Activated CD4-positive, alpha-beta T cell treated with anti-CD3 and anti-CD28 coated beads for 1 hour (primary cell): ENCODE results near the gene SPOCK3.
"Not testable (repeated sequence)": the region's sequence is repeated elsewhere in the genome, so short reads cannot be mapped to it uniquely, and the experiment has no call there.

Source experiments
- DNase-seq: peaks from one replicate; pipeline ENCODE4 v3.0.0-alpha.2; 2020

SPOCK3 gene

DNA sequence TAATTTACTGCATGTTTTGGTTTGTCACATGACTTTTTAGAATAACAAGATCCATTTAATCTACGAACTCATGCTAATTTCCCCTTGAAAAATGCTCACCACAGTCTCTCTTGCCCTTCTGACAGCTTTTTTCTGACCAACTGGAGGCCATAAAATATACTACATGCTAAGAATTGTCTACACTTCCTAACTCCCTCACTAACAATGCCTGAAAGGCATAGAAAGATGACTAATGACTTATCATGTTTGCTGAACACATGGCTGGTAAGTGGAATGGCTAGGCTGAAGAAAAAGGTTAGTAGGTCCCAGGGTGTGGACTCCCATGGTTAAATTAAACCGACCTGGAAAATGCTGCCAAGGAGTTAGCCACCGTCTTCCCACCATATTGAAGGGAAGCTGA is 309.9 kb downstream of the SPOCK3 start:
- no peak for DNase-seq

DNA sequence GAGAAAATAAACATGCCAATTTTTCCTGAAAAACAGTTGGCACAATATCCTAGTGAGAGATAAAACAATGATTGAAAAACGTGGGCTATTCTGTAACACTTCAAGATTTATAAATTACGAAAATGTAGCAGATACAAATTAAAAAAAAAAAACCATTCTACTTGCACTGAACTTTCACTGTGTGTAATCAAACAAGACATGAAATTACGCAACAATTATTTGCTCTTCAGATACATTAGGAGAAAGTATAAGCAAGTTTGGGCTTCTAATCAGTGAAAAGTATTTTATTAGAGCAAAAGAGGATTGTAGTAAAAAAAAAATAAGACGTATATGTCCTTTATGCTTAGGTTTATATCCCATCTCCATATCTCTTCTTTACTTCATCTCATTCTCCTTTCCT is 320.4 kb downstream of the SPOCK3 start:
- no peak for DNase-seq

DNA sequence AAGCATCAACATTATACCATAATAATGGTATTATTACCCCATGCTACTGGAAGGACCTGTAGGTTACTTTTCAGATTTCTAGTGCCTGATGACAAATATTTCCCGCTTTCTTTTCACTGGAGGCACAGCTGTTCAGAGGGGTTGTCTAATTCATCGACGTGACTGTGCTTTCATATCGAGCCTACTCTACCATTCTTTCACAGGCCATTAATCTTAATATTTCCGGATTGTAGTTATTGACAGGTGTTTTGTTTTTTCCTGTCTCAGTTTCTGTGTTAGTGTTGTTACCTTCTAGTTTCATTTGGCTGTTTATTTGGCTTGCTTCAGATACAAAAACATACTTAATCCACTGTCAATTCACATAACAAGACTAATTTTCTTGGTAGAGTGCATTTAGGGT is 330.9 kb downstream of the SPOCK3 start:
- DNase-seq = no peak

DNA sequence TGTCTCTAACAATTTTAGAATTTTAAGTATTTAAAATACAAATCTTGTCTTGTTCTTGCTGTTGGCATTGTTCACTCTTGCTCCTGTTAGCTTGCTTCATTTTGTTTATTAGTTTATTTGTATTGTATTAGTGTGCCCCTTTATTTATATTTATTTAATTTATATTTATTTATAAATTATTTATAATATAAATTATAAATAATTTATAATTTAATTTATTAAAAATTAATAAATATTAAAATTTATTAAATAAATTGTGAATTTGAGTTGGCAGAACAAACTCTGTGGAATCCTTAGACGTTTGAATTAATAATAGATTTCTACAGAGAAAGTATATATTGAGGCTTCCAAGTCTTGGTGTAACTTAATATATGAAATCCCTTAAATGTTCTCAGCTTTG is 331.4 kb downstream of the SPOCK3 start:
- no peak for DNase-seq

DNA sequence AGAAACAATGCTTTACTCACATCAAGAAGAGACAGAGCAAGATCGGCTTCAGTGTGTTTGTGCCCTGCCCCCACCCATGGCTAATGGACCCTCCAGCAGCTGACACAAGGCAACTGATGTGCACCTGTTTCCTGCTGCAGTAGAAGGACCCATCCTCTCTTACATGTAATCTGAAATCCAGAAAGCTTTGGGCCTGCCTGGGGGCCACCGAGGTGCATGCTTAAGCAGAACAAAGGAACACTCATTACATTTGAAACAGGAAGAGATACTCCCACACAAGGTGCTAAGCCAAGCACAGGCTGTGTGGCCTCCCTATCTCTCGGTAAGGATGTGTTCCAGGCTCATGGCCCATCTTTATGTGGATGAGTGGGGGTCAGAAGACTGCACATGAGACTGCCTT is 338.0 kb downstream of the SPOCK3 start:
- DNase-seq = no peak

DNA sequence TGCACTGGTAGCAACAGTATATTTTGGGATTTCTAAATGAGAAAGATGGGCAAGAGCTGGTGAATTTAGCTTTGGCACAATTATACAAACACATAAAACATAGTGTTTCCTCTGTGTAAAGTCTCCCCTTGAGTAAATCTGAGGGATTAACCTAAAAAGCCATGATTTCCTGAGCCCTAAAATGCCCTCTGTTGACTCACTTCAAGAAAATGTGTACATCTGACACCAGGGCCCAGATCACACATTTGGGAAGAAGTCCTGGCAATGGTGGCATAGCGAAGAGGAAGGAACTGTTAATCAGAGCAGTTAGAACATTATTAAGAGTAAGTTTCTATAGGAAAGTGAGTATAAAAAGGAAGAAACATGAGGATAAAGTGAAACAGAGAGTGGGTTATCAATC is 338.5 kb downstream of the SPOCK3 start:
- no peak for DNase-seq

DNA sequence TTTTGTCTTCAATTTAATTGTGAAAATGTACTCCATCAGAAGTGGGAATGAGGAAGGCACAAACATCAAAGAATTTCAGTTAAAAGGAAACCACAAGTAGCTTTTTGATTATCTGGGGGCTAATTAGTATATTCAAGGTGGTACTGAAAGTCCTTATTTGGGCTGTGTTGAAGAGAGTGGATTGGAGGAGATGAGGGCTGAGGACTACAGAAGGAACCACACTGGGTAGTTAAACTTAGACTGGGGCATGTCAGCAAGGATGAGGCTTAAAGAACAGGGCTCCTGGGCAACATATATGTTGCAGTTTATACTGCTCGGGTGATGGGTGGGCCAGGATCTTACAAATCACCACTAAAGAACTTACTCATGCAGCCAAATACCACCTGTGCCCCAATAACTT is 346.8 kb downstream of the SPOCK3 start:
- no peak for DNase-seq

DNA sequence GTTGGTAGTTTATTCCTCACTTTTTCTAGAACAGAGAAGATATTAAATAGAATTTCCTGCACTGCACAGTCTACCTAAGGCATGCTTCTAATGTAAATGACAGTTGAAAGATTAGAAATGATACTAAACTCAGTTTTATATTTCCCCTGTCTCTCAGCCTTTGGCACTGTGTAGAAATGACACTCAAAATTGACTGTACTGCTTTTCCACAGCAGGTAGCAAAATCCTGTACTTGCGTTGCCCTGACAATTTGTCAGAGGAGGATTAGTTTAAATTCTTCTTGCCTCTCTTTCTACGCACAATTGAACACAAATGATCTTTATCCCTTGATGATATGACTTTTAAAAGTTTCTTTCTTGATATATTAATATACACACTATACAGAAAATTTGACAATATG is 347.6 kb downstream of the SPOCK3 start:
- DNase-seq = no peak

DNA sequence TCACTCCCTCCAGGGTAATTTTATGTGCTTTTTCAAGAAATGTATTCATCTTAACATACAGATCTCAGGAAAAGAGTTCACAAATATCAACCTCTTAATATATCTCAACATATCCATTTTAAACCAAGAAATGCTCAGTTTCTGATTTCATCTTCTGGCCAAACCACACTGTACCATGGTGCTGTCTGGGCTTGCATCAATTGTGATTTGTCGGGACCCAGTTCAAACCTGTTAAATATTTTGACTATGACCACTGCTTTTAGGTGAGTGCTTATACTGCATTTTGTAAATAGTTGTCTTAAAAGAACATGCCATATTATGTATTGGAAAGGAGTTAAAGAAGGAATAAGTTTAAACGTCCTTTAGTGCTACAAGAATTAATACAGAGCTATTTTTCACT is 352.1 kb downstream of the SPOCK3 start:
- DNase-seq = no peak

DNA sequence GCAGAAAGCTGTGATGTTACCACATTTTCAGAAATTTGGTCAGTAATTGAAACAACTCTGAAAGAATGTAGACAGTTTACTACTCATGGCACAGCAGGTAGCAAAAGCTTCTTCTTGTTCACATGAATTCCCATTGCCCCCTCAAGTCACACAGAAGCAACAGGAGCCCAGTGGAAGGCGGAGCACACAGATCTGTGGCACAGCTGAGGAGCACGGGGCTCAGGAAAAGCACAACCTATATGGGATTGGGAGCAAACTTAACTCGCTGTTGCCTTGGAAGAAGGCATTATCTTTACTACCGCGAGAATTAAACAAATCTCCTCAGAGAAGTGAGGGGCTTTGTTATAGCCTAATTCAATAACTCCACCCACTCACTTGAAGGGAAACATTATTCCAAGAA is 358.5 kb downstream of the SPOCK3 start:
- DNase-seq = no peak

DNA sequence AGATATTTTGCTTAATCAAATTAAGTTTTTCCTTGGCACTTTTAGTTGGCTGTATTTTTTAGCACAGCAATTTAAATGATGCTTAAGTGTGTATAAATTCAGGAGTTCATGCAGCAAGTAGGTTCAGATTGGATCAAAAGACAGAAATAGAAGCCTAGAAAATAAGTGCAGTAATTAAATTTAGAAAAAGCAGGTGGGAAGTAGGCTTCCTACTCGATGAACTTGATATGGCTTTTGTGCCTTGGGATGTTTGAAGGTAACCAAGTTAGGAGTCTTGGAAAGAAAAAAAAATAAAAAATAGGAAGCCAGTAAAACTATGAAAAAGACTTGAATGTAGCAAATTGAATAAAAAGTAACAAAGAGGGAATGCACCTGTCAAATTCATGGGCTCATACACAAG is 372.3 kb downstream of the SPOCK3 start:
- no peak for DNase-seq

DNA sequence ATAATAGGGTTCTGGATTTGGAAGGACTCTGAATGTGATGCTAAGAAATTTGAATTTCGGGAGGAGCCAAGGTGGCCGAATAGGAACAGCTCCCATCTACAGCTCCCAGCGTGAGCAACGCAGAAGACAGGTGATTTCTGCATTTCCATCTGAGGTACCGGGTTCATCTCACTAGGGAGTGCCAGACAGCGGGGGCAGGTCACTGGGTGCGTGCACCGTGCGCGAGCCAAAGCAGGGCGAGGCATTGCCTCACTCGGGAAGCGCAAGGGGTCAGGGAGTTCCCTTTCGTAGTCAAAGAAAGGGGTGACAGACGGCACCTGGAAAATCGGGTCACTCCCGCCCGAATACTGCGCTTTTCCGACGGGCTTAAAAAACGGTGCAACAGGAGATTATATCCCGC is 383.9 kb downstream of the SPOCK3 start:
- DNase-seq = not testable (repeated sequence)

DNA sequence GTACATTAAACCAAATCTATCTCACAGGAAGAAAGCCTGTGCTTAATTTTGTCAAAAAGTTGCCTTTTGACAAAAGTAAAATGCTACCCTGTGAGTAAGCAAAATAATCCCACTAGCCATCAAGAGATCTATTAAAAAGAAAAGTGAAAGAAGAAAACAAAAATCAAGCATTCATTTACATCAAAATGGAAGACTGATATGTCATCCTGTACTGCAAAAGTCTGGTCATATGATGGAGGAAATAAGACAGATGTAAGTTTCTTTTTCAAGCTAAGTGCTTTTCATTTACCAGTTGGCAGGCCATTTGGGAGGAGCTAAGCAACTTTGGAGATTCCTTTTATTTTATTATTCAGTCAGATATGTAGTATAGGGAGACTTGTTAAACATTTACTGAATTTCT is 387.4 kb downstream of the SPOCK3 start:
- no peak for DNase-seq

DNA sequence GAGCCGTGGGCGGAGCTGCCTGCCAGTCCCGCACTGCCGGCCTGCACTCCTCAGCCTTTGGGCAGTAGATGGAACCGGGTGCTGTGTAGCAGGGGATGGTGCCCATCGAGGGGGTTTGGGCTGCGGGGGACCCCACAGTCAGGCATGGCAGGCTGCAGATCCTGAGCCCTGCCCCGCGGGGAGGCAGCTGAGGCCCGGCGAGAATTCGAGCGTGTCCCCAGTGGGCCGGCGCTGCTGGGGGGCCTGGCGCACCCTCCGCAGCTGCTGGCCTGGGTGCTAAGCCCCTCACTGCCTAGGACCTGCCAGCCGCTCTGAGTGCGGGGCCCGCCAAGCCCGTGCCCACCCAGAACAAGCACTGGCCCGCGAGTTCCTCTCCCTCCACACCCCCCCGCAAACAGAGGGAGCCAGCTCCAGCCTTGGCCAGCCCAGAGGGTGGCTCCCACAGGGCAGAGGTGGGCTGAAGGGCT is 391.5 kb downstream of the SPOCK3 start:
- DNase-seq = no peak

DNA sequence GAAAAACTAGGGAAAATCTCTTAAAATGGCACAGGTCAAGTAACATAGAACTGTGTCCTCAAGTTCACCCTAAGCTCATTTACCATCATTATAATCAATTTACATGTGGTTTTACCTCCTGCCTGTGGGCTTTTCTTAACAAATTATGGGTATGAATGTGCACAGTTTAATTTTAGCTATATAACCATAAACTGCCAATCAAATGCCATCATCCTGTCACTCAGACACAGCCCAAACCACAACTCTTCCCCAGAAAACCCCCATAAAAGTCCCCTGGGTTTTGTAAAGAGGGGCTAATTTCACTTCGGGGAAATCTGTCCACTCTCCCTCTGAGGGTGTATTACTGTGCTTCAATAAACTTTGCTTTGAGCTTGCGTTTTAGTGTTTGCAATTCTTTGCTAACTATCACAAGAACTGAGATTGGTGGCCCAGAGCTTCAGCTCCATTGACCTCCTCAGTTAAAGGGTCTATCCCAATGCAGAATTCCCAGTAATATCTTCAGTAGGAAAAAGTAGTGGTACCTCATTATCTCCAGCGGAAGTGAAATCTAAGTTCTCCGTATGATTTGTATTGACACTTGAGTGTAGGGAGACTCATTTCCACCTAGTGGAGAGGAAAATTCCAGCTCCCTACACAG is 394.6 kb downstream of the SPOCK3 start:
- no peak for DNase-seq

DNA sequence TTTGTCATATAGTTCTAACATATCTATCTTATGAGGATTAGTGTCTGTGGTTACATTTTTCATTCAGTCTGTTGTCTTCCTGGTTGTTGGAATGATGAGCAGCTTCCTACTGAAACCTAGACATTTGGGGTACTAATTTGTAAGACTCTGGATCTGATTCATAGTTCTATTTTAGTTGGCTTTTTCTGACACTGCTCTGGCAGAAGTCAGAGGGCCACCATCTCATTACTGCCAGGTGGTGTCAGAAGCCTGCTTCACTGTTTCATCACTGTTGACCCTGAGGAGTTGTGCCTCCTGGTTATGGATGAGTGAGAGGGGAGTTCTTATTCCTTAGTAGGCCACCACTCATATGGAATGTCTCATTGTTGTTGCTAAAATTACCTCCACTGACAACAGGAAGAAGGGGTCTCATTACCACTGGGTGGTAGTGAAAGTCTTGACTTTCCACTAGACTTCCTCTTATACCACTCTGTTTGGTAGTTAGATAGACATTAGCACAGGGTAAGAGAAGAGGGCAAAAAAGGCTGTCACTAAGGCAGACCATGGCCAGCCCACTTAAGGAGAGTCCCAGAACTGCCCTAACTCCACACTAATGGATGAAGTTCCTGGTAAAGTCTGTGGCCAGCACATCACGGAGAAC is 395.2 kb downstream of the SPOCK3 start:
- no peak for DNase-seq

DNA sequence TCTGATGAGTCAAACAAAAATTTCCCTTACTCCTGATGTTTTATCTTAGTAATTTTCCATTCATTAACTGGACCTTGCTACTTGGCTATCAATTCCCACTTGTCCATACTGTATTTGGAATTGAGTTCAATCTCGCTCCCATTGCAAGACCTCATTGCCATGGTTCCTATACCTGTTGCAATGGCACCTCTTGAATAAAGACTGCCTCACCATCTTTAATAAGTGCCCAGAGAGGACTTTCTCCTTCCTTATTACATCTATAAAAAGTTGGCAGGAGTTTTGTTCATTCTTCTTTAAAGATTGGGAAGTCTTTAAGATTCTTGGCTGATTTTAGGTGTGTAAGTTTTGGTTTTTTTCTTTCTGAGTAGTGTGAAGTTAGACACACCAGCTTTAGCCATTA is 397.4 kb downstream of the SPOCK3 start:
- DNase-seq = no peak

DNA sequence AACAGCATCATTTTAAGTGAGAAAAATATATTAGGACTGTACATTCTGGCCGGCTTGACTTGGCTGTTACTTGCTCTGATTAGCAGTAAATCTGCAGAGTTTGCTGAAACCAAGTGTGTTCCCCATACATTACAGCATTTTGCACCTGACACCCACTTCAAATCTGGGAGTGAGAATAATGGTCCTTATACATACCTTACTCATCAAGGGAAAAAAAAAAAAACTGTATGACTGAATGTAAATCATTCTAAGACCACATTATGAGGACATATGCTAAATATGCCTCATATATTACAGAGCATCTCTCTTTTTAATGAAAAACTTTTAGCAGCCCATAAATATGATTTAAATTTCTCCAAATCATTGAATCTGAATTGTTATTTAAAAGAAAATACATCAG is 406.7 kb downstream of the SPOCK3 start:
- no peak for DNase-seq

DNA sequence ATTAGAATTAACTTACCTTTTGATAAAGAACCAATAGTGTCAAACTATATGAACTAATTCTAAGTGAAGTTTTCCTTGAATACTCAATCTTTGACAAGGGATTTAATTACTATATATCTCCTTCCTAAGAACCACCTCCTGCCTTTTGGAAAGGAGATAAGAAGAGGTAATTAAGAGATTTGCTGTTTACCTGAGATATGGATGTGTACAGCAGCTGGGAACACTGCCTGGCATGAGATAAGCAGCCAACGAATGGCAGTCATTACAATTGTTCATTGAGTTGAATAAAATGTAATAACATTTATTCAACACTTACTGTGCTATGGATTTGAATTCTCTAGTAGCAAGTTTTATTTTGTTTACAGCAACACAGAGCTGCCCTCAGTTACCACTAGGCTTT is 407.1 kb downstream of the SPOCK3 start:
- DNase-seq = no peak

DNA sequence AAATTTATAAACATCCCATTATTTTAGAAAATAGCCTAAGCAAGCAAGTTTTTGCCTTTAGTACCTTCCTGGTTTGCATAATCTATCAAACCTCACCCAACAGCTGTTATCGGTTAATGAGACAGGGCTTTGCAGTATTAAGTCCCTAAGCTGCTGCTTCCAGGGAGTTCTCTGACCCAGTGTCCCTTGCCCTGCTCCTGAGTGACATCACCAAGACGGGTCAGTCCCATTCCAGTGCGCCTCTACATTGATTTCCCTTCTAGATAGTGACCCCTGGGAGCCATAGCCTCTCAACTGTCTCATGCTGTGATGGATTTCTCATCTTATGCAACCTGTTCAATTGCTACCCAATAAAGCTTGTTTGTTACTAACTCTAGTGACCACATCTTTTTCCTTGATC is 410.4 kb downstream of the SPOCK3 start:
- no peak for DNase-seq

DNA sequence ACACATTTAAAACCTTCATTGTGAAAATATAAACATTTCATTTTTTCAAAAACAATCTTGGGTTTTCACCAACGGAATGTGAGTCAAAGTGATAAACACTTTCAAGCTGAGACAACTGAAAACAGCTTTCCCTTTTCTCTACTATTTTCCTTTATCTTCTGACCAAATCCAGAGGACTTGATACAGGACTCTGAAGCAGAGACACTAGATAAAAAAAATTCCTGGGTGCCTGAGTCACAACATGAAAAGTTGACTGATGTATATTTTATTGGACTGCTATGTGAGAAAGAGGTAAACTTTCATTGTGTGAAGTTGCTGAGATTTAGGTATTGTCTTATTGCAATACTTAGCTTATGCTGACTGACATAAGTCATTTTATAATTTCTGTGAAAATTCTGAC is 411.2 kb downstream of the SPOCK3 start:
- no peak for DNase-seq

DNA sequence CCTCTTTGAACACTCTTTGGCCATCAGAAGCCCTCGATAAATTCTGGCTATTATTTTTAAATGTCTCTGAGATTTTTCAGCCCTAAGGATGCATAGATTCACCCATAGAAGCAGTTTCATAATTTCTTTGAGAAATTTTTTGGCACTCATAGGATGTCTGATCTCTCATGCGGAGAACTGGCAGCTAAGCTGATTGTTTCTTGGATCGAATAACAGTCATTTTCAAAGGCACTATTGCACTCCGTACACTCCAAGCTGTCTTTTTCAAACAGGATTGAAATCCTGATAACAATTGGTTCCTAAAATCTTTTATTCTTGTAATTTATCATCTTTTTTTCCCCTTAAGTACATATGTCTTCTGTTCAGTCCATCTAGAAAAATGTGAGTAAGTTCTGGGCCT is 411.9 kb downstream of the SPOCK3 start:
- no peak for DNase-seq

DNA sequence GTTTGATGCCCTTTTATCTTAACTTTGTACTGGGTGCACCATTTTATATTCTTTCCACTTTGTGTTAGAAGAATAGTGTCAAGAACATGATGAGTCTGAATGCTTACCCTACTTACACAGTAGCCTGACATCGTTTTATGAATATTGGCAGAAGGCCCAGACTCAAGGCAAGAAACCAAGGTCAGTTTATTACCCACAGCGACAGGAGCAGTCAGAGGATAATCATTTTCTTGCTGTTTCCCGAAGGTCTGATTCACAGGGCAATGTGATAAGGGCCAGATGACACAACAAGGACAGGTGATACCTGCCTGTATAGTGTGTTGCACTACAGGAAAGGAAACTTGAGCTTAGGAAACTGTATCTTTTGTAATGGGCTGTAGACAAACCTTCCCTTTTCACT is 417.4 kb downstream of the SPOCK3 start:
- DNase-seq = no peak

DNA sequence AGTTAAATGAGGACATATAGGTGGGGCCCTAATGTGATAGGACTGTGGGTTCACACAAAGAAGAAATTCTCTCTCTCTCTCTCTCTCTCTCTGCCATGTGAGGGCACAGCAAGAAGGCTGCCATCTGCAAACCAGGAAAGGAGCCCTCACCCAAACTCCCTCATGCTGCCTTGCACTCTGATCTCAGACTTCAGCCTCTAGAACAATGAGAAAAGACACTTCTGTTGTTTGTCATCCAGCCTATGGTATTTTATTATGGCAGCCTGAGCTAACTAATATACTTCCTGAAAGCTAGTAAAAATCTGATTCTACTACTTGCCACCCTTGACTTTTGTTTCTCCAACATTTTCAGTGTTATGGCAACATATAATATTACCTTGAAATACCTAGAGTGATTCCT is 425.9 kb downstream of the SPOCK3 start:
- no peak for DNase-seq

DNA sequence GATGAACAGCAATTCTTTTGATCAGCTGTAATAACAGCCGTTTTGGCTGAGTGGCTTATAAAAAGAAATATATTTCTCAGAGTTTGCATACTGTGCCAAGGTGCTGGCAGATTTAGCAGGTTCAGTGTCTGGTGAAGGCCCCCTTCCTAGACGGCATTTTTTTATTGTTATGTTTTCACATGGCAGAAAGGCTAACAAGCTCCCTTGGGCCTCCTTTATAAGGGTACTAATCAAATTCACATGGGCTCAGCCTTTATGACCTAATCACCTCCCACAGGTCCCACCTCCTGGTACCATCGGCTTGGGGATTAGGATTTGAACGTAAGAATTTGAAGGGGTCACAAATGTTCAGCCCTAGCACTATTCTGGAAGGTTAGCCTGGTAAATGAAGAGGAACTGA is 431.9 kb downstream of the SPOCK3 start:
- DNase-seq = no peak
